ENCODE data around the gene CXADR. TPM values are rescaled to one million over a fixed set of nuclear protein-coding genes. Genes with fewer than 3 reads are reported as not detected.

CXADR gene
- total RNA-seq, 1 donor from 2014 or later = not detected

- ATAC-seq (ENCODE audit: low read depth) (no peak), DNase-seq (no peak)
- Mint-ChIP-seq H3K9me3 (no peaks in the 10 kb centered on the region), H3K4me3 (no peak overlapping the region), H3K27ac (no peak overlapping the region), H3K4me1 (no peaks in the 10 kb centered on the region), H3K27me3 (peaks cover 8% of the 10 kb centered on the region), H3K36me3 (ENCODE audit: low read depth) (no peaks in the 10 kb centered on the region)
- CTCF ChIA-PET = no interaction called here
- POLR2A ChIA-PET = no interaction called here
- intact Hi-C loops (cut with micrococcal nuclease) = no loop called here
- no peak for TF ChIP-seq CTCF (IDR thresholded peaks at IDR 0.05)
Measured at GRCh38 chr21:17578876-17579275, 66.0 kb downstream of the CXADR start.

GRCh38 chr21:17580319-17580718 is 67.5 kb downstream of the CXADR start:
- DNase-seq = no peak
- H3K9me3 Mint-ChIP-seq = no peaks in the 10 kb centered on the region
- H3K27ac Mint-ChIP-seq = no peak overlapping the region
- H3K4me3 Mint-ChIP-seq = no peak overlapping the region
- intact Hi-C loops (cut with micrococcal nuclease) = no loop called here
- no peak for TF ChIP-seq CTCF (IDR thresholded peaks at IDR 0.05)
- no peaks in the 10 kb centered on the region for H3K36me3 Mint-ChIP-seq (ENCODE audit: low read depth)
- no peaks in the 10 kb centered on the region for H3K27me3 Mint-ChIP-seq
- ATAC-seq (ENCODE audit: low read depth) = no peak
- ChIA-PET CTCF (no interaction called here), POLR2A (no interaction called here)
- no peaks in the 10 kb centered on the region for H3K4me1 Mint-ChIP-seq

GRCh38 chr21:17583898-17584297 is 71.1 kb downstream of the CXADR start:
- Mint-ChIP-seq H3K9me3 (no peaks in the 10 kb centered on the region), H3K27me3 (peaks cover 2% of the 10 kb centered on the region), H3K4me3 (no peak overlapping the region), H3K4me1 (no peaks in the 10 kb centered on the region), H3K36me3 (ENCODE audit: low read depth) (no peaks in the 10 kb centered on the region), H3K27ac (no peak overlapping the region)
- ATAC-seq (ENCODE audit: low read depth) (no peak), DNase-seq (no peak)
- ChIA-PET CTCF (no interaction called here), POLR2A (no interaction called here)
- intact Hi-C loops (cut with micrococcal nuclease) = no loop called here
- no peak for TF ChIP-seq CTCF (IDR thresholded peaks at IDR 0.05)

- intact Hi-C loops (cut with micrococcal nuclease) = no loop called here
- peaks cover 2% of the 10 kb centered on the region for H3K27me3 Mint-ChIP-seq
- H3K4me1 Mint-ChIP-seq = no peaks in the 10 kb centered on the region
- H3K36me3 Mint-ChIP-seq (ENCODE audit: low read depth) = peaks cover 3% of the 10 kb centered on the region
- H3K27ac Mint-ChIP-seq = no peak overlapping the region
- no peak for DNase-seq
- no peaks in the 10 kb centered on the region for H3K9me3 Mint-ChIP-seq
- POLR2A ChIA-PET = no interaction called here
- no peak for ATAC-seq (ENCODE audit: low read depth)
- no peak overlapping the region for H3K4me3 Mint-ChIP-seq
- CTCF ChIA-PET = interaction anchor here (0.6 to 1.9 kb wide), 3 partner anchors 12 to 199 kb away, joined by 3 to 14 read pairs (median 3); no protein-coding TSS in a partner anchor
- no peak for TF ChIP-seq CTCF (IDR thresholded peaks at IDR 0.05)
Measured at GRCh38 chr21:17585875-17586450, 73.1 kb downstream of the CXADR start.

GRCh38 chr21:17590430-17590829 is 77.6 kb downstream of the CXADR start:
- Mint-ChIP-seq H3K27ac (no peak overlapping the region), H3K27me3 (peaks cover 2% of the 10 kb centered on the region), H3K9me3 (no peaks in the 10 kb centered on the region), H3K4me1 (no peaks in the 10 kb centered on the region), H3K36me3 (ENCODE audit: low read depth) (peaks cover 31% of the 10 kb centered on the region), H3K4me3 (no peak overlapping the region)
- no peak for ATAC-seq (ENCODE audit: low read depth)
- TF ChIP-seq CTCF (IDR thresholded peaks at IDR 0.05) = no peak
- ChIA-PET CTCF (no interaction called here), POLR2A (no interaction called here)
- intact Hi-C loops (cut with micrococcal nuclease) = loop anchor here (2.0 kb wide), 1 partner anchor 20 kb away; no protein-coding TSS in a partner anchor
- no peak for DNase-seq
